GM23338 (cell line): ENCODE data around the gene AQP5. TPM values are rescaled to one million over a fixed set of nuclear protein-coding genes. Genes with fewer than 3 reads are reported as not detected.
"Not testable (repeated sequence)": the region's sequence is repeated elsewhere in the genome, so short reads cannot be mapped to it uniquely, and the experiment has no call there.

Experiments used
- ATAC-seq: fragments of 200-7000 bp; cut with Tn5 transposase; 3 replicates; pipeline ENCODE4 v1.9.1; 2020
- DNase-seq: peaks from one replicate; pipeline ENCODE4 v3.0.0-alpha.2; 2015; ENCODE audit warnings: low spot score
- H2AFZ ChIP-seq: fragments of 200-600 bp; sonication (generic); 2 replicates; pipeline ENCODE4 v1.8.0; 2016; ENCODE audit warnings: antibody characterized with exemption, mild to moderate bottlenecking, moderate library complexity
- H3F3A ChIP-seq: fragments of 200-600 bp; sonication (generic); replicated peaks from 2 replicates; pipeline ENCODE4 v1.8.0; 2017; ENCODE audit warnings: antibody characterized with exemption, mixed run types, low read depth
- H3K27ac ChIP-seq: fragments of 200-600 bp; sonication (generic); 2 replicates; pipeline ENCODE4 v1.6.1; 2016; ENCODE audit warnings: low read depth
- H3K27me3 ChIP-seq: fragments of 200-600 bp; sonication (generic); 2 replicates; pipeline ENCODE4 v1.8.0; 2016; ENCODE audit warnings: mild to moderate bottlenecking, mixed run types, moderate library complexity; ENCODE audit not compliant: insufficient read depth
- H3K36me3 ChIP-seq: fragments of 200-600 bp; sonication (generic); 2 replicates; pipeline ENCODE4 v1.8.0; 2016; ENCODE audit warnings: mild to moderate bottlenecking; ENCODE audit not compliant: insufficient read depth
- H3K4me1 ChIP-seq: fragments of 200-600 bp; sonication (generic); 2 replicates; pipeline ENCODE4 v1.8.0; 2016; ENCODE audit warnings: mild to moderate bottlenecking, moderate library complexity; ENCODE audit not compliant: insufficient read depth
- H3K4me2 ChIP-seq: fragments of 200-600 bp; sonication (generic); 2 replicates; pipeline ENCODE4 v1.7.1; 2017; ENCODE audit warnings: mixed run types
- H3K4me3 ChIP-seq: fragments of 200-600 bp; sonication (generic); 2 replicates; pipeline ENCODE4 v1.6.1; 2016; ENCODE audit warnings: mixed run types
- H3K79me2 ChIP-seq: fragments of 200-600 bp; sonication (generic); replicated peaks from 2 replicates; pipeline ENCODE4 v1.8.0; 2017; ENCODE audit warnings: mild to moderate bottlenecking; ENCODE audit not compliant: insufficient read depth
- H3K9me2 ChIP-seq: fragments of 200-600 bp; sonication (generic); 2 replicates; pipeline ENCODE4 v1.8.0; 2017; ENCODE audit not compliant: insufficient read depth
- H4K20me1 ChIP-seq: fragments of 200-600 bp; sonication (generic); replicated peaks from 2 replicates; pipeline ENCODE4 v1.8.0; 2017; ENCODE audit warnings: mild to moderate bottlenecking; ENCODE audit not compliant: insufficient read depth
- H3K27ac Mint-ChIP-seq: 2 replicates; pipeline ENCODE4 v1.8.0; 2020; ENCODE audit warnings: inconsistent platforms, mild to moderate bottlenecking, moderate library complexity, mixed read lengths
- H3K27me3 Mint-ChIP-seq: 3 replicates; pipeline ENCODE4 v1.8.0; 2022; ENCODE audit warnings: low read depth, mild to moderate bottlenecking, moderate library complexity, mixed read lengths, inconsistent platforms; ENCODE audit not compliant: insufficient read depth, poor library complexity
- H3K36me3 Mint-ChIP-seq: 3 replicates; pipeline ENCODE4 v1.8.0; 2021; ENCODE audit warnings: low read depth, mild to moderate bottlenecking, inconsistent platforms, moderate library complexity, mixed read lengths
- H3K4me1 Mint-ChIP-seq: 3 replicates; pipeline ENCODE4 v1.8.0; 2020; ENCODE audit warnings: mild to moderate bottlenecking, inconsistent platforms, mixed read lengths
- H3K4me3 Mint-ChIP-seq: 3 replicates; pipeline ENCODE4 v1.8.0; 2021; ENCODE audit warnings: moderate library complexity, mild to moderate bottlenecking, inconsistent platforms, mixed read lengths
- H3K9me3 Mint-ChIP-seq: 3 replicates; pipeline ENCODE4 v1.8.0; 2020; ENCODE audit warnings: moderate library complexity, mild to moderate bottlenecking, inconsistent platforms, mixed read lengths
- CREB1 ChIP-seq: fragments of 250-450 bp; sonication (Bioruptor Pico); IDR thresholded peaks from 2 replicates; pipeline ENCODE4 v1.5.0; 2020; ENCODE audit warnings: low read depth, mild to moderate bottlenecking, moderate library complexity
- EZH2phosphoT487 ChIP-seq: fragments of 200-600 bp; sonication (generic); IDR thresholded peaks from one replicate; pipeline ENCODE4 v1.8.1; 2018; ENCODE audit warnings: antibody characterized with exemption; ENCODE audit not compliant: unreplicated experiment
- JUNB ChIP-seq: IDR thresholded peaks from one replicate; pipeline ENCODE4 v1.6.1; 2016; ENCODE audit warnings: antibody characterized with exemption; ENCODE audit not compliant: unreplicated experiment
- POLR2AphosphoS5 ChIP-seq: IDR thresholded peaks from 2 replicates; pipeline ENCODE4 v1.6.1; 2016; ENCODE audit warnings: antibody characterized with exemption, low read depth
- polyA plus RNA-seq: library from polyadenylated mRNA; unstranded; fragments of >200 nt; fragmentation: Nextera tagmentation; extraction: Ambion mirVana; gene quantifications from 2 replicates; pipeline ENCODE4 v1.2.1, GENCODE V29; 2016
- total RNA-seq: library from RNA; depleted of rRNA; stranded (reverse); fragments of >200 nt; shearing (Covaris generic); gene quantifications from 2 replicates; pipeline ENCODE4 v1.2.3, GENCODE V29; 2014
- TF ChIP-seq, protein P1 (sequence below): IDR thresholded peaks from one replicate; pipeline ENCODE4 v1.6.1; 2018; ENCODE audit warnings: antibody characterized with exemption; ENCODE audit not compliant: unreplicated experiment
- TF ChIP-seq, protein P2 (sequence below): IDR thresholded peaks from 2 replicates; pipeline ENCODE4 v1.6.1; 2016; ENCODE audit warnings: antibody characterized with exemption

Gene AQP5
- total and polyA plus RNA-seq, 2 experiments from 2014 or later: 1.3 to 2.2 TPM

DNA sequence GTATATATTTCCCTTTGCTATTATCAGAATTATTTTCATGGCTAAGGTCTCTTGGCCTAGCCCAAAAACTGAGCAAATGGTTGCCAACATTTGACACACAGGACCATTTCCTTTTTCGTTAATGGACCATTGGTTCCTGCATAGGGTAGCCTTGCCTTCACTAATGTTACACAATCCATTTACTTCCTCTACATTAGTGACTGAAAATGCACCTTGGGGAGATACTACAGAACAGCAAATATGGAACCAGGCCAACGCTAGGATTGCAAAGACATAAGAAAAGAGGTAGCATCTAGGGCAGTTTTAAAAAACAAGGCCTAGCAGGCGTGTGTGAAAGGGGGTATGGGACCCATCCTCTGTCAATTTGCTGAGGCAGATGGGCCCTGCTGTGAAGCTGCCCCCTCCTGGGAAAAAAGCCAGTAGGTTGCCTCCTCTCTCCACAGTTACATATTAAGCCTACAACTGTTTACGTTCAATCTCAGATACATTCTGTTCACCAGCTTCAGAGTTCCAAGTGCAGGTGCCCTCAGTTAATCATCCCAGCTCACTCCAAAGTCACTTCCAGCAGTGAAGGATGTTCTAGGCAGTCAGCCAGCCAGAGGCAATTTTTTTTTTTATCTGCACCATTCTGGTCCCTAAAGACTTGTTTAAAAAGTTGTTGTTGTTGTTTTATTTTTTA is 26.1 kb downstream of the AQP5 start:
- Histone ChIP-seq H4K20me1 (peaks cover 4% of the 10 kb centered on the region), H3F3A (no peaks in the 10 kb centered on the region; the same call in 1 of the 2 replicates), H3K79me2 (no peaks in the 10 kb centered on the region), H3K27ac (no peak overlapping the region), H3K27me3 (no peaks in the 10 kb centered on the region), H3K9me2 (no peaks in the 10 kb centered on the region), H3K4me3 (no peak overlapping the region), H3K36me3 (peaks cover 31% of the 10 kb centered on the region), H3K4me2 (no peak overlapping the region), H2AFZ (no peak overlapping the region), H3K4me1 (peaks cover 9% of the 10 kb centered on the region; the same call in 1 of the 2 replicates)
- TF ChIP-seq EZH2phosphoT487: no peak
- TF ChIP-seq CREB1 (CRISPR knock-in tag): no peak
- TF ChIP-seq, protein P1, sequence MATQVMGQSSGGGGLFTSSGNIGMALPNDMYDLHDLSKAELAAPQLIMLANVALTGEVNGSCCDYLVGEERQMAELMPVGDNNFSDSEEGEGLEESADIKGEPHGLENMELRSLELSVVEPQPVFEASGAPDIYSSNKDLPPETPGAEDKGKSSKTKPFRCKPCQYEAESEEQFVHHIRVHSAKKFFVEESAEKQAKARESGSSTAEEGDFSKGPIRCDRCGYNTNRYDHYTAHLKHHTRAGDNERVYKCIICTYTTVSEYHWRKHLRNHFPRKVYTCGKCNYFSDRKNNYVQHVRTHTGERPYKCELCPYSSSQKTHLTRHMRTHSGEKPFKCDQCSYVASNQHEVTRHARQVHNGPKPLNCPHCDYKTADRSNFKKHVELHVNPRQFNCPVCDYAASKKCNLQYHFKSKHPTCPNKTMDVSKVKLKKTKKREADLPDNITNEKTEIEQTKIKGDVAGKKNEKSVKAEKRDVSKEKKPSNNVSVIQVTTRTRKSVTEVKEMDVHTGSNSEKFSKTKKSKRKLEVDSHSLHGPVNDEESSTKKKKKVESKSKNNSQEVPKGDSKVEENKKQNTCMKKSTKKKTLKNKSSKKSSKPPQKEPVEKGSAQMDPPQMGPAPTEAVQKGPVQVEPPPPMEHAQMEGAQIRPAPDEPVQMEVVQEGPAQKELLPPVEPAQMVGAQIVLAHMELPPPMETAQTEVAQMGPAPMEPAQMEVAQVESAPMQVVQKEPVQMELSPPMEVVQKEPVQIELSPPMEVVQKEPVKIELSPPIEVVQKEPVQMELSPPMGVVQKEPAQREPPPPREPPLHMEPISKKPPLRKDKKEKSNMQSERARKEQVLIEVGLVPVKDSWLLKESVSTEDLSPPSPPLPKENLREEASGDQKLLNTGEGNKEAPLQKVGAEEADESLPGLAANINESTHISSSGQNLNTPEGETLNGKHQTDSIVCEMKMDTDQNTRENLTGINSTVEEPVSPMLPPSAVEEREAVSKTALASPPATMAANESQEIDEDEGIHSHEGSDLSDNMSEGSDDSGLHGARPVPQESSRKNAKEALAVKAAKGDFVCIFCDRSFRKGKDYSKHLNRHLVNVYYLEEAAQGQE: no peak
- no peak for TF ChIP-seq JUNB
- no peak for TF ChIP-seq POLR2AphosphoS5
- TF ChIP-seq, protein P2, sequence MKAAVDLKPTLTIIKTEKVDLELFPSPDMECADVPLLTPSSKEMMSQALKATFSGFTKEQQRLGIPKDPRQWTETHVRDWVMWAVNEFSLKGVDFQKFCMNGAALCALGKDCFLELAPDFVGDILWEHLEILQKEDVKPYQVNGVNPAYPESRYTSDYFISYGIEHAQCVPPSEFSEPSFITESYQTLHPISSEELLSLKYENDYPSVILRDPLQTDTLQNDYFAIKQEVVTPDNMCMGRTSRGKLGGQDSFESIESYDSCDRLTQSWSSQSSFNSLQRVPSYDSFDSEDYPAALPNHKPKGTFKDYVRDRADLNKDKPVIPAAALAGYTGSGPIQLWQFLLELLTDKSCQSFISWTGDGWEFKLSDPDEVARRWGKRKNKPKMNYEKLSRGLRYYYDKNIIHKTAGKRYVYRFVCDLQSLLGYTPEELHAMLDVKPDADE: no peak
- no peak overlapping the region for H3K27ac Mint-ChIP-seq
- peaks cover 22% of the 10 kb centered on the region for H3K4me1 Mint-ChIP-seq
- DNase-seq: no peak
- peaks cover 35% of the 10 kb centered on the region for H3K36me3 Mint-ChIP-seq
- no peaks in the 10 kb centered on the region for H3K9me3 Mint-ChIP-seq
- no peaks in the 10 kb centered on the region for H3K27me3 Mint-ChIP-seq
- no peak for ATAC-seq
- no peak overlapping the region for H3K4me3 Mint-ChIP-seq

DNA sequence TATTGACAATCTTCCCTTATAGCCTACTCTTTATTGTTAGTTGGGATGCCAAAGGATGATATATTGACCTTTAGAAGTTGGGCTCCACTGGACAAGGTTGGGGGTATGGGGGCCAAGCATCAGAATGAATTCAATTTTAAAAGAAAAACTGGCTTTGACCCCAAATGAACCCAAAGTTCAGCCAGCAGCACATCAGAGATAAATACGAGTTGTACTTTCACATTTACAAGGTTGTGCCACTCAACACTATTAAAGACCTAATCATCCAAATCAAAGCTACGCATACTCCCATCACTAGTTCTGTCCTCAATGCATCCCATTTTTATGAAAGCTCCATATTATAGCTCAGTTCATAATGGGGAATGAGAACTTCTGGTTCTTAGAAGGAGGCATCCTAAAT is 27.7 kb downstream of the AQP5 start:
- Mint-ChIP-seq H3K4me1 (peaks cover 20% of the 10 kb centered on the region), H3K36me3 (peaks cover 50% of the 10 kb centered on the region)
- H3F3A ChIP-seq, H3K9me3 Mint-ChIP-seq, H3K27ac Mint-ChIP-seq, H3K27me3 Mint-ChIP-seq, H3K27me3 ChIP-seq, H3K4me1 ChIP-seq, DNase-seq, H3K9me2 ChIP-seq, H3K4me3 ChIP-seq, H3K79me2 ChIP-seq, H3K4me2 ChIP-seq, H2AFZ ChIP-seq, H3K4me3 Mint-ChIP-seq, H3K27ac ChIP-seq, ATAC-seq, H4K20me1 ChIP-seq: not testable (repeated sequence)
- peaks cover 43% of the 10 kb centered on the region for H3K36me3 ChIP-seq
